Liver (tissue), 9 donors: ENCODE data around the gene LRP3. TPM values are rescaled to one million over a fixed set of nuclear protein-coding genes. Genes with fewer than 3 reads are reported as not detected.

ENCODE experiments used
- DNase-seq: peaks from one replicate; pipeline ENCODE4 v3.0.0-alpha.2; 2017; ENCODE audit warnings: low spot score
- H3K27ac ChIP-seq, 2 donors: one replicate each; pipeline ENCODE4 v1.7.0; 2013; ENCODE audit warnings: inconsistent platforms in 2 of 2, low read length in 2 of 2, control low read depth in 1 of 2, low read depth in 1 of 2, mild to moderate bottlenecking in 1 of 2
- H3K27me3 ChIP-seq, 4 donors: one replicate each; pipeline versions ENCODE4 v1.6.1 to v1.7.0; 2013; ENCODE audit warnings: low read length in 3 of 4, inconsistent platforms in 1 of 4, mild to moderate bottlenecking in 1 of 4, moderate library complexity in 1 of 4; ENCODE audit not compliant: control insufficient read depth in 4 of 4, insufficient read depth in 4 of 4
- H3K36me3 ChIP-seq, 4 donors: one replicate each; pipeline versions ENCODE4 v1.6.1 to v1.7.0; 2013; ENCODE audit warnings: low read length in 3 of 4, mild to moderate bottlenecking in 3 of 4, low read depth in 1 of 4, moderate library complexity in 1 of 4; ENCODE audit not compliant: control insufficient read depth in 4 of 4, insufficient read depth in 3 of 4
- H3K4me1 ChIP-seq, 4 donors: one replicate each; pipeline versions ENCODE4 v1.6.1 to v1.7.0; 2013; ENCODE audit warnings: low read length in 3 of 4, mild to moderate bottlenecking in 3 of 4, moderate library complexity in 1 of 4; ENCODE audit not compliant: control insufficient read depth in 4 of 4, insufficient read depth in 4 of 4
- H3K4me3 ChIP-seq, 3 donors: one replicate each; pipeline versions ENCODE4 v1.6.1 to v1.7.0; 2013; ENCODE audit warnings: low read length in 3 of 3, control low read depth in 1 of 3, low read depth in 1 of 3, mild to moderate bottlenecking in 1 of 3
- H3K9ac ChIP-seq, 2 donors: one replicate each; pipeline ENCODE4 v1.7.0; 2013; ENCODE audit warnings: low read length in 2 of 2, mild to moderate bottlenecking in 2 of 2, moderate library complexity in 2 of 2, control low read depth in 1 of 2, low read depth in 1 of 2
- H3K9me3 ChIP-seq, 4 donors: one replicate each; pipeline versions ENCODE4 v1.6.1 to v1.7.0; 2013; ENCODE audit warnings: low read length in 3 of 4; ENCODE audit not compliant: control insufficient read depth in 4 of 4
- CTCF ChIP-seq: fragments of 150-350 bp; IDR thresholded peaks from 2 replicates; pipeline ENCODE4 v1.5.1; 2017; ENCODE audit warnings: improper control_type of control experiment, low read depth, low read length; ENCODE audit not compliant: missing input control
- EGR1 ChIP-seq, 2 donors: IDR thresholded peaks; 2 replicates each; pipeline ENCODE4 v1.6.1; 2016 to 2018; ENCODE audit warnings: antibody characterized with exemption in 2 of 2, low read depth in 2 of 2
- GABPA ChIP-seq, 2 donors: IDR thresholded peaks in 1 of 2; conservative IDR thresholded peaks in 1 of 2; 2 replicates each; pipeline ENCODE4 v1.6.1; 2016; ENCODE audit warnings: antibody characterized with exemption in 2 of 2, mild to moderate bottlenecking in 1 of 2, moderate library complexity in 1 of 2
- RAD21 ChIP-seq, 2 donors: IDR thresholded peaks; 2 replicates each; pipeline ENCODE4 v1.6.1; 2016; ENCODE audit warnings: antibody characterized with exemption in 2 of 2, mild to moderate bottlenecking in 2 of 2
- RXRA ChIP-seq, 2 donors: IDR thresholded peaks; 2 replicates each; pipeline ENCODE4 v1.6.1; 2017 to 2018; ENCODE audit warnings: antibody characterized with exemption in 2 of 2, mild to moderate bottlenecking in 1 of 2
- SP1 ChIP-seq: IDR thresholded peaks from 2 replicates; pipeline ENCODE4 v1.6.1; 2018; ENCODE audit warnings: antibody characterized with exemption, mild to moderate bottlenecking
- YY1 ChIP-seq: IDR thresholded peaks from 2 replicates; pipeline ENCODE4 v1.6.1; 2016; ENCODE audit warnings: antibody characterized with exemption, mild to moderate bottlenecking
- WGBS: extraction: QIAGEN DNeasy Blood & Tissue Kit; methylation state at CpG from one replicate; pipeline ENCODE4 v1.1.7; 2013; 5-methylcytosine and 5-hydroxymethylcytosine counted together
- polyA plus RNA-seq, 2 donors: library from polyadenylated mRNA; stranded (reverse) in 1 of 2; unstranded in 1 of 2; fragments of 200-250 nt in 1 of 2; fragments of >200 nt in 1 of 2; fragmentation: Nextera tagmentation in 1 of 2; extraction: Ambion mirVana in 1 of 2; gene quantifications; one replicate each; pipeline versions ENCODE4 v1.2.1 to v1.2.3, GENCODE V29; 2013 to 2015
- total RNA-seq, 2 donors: library from RNA; depleted of rRNA; stranded (reverse); fragments of >200 nt; gene quantifications; one replicate each; pipeline ENCODE4 v1.2.3, GENCODE V29; 2014
- TF ChIP-seq, protein P1 (sequence below): IDR thresholded peaks from 2 replicates; pipeline ENCODE4 v1.6.1; 2016; ENCODE audit warnings: antibody characterized with exemption
- TF ChIP-seq, protein P2 (sequence below): IDR thresholded peaks from 2 replicates; pipeline ENCODE4 v1.6.1; 2016; ENCODE audit warnings: antibody characterized with exemption, mild to moderate bottlenecking
- donor health status: healthy.
- donor health status: healthy.
- donor health status: healthy.
- donor health status: healthy.
- donor health status: healthy.

Gene LRP3
- total and polyA plus RNA-seq, 4 donors = 2.5 to 42.3 (median 15.4) TPM

DNA sequence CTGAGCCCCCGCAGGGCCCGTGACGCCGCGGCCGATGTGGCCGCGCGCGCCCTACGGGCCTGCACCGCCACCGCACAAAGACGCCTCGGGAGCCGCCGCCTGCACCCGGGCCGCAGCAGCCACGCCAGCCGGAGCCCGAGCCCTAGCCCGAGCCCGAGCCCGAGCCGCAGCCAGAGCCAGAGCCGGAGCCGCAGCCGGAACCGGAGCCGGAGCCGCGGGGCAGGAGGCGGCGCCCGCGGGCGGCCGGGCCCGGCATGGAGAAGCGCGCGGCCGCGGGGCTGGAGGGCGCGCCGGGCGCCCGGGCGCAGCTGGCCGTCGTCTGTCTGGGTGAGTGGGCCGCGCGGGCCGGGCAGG is 379 bp downstream of the LRP3 start:
- DNase-seq = no peak
- Histone ChIP-seq H3K4me3 (peak overlapping the region; percentile 11 to 88 (median 68)), H3K9me3 (no peaks in the 10 kb centered on the region), H3K27ac (peak overlapping the region; percentile 78 to 86), H3K9ac (no peak overlapping the region), H3K27me3 (no peaks in the 10 kb centered on the region), H3K36me3 (peaks cover 0 to 15% (median 4%) of the 10 kb centered on the region in 4 donors), H3K4me1 (peaks cover 7 to 16% (median 10%) of the 10 kb centered on the region in 4 donors)
- under 1% methylated on average over 57 of the region's 57 CpGs for WGBS
- TF ChIP-seq, protein P1, sequence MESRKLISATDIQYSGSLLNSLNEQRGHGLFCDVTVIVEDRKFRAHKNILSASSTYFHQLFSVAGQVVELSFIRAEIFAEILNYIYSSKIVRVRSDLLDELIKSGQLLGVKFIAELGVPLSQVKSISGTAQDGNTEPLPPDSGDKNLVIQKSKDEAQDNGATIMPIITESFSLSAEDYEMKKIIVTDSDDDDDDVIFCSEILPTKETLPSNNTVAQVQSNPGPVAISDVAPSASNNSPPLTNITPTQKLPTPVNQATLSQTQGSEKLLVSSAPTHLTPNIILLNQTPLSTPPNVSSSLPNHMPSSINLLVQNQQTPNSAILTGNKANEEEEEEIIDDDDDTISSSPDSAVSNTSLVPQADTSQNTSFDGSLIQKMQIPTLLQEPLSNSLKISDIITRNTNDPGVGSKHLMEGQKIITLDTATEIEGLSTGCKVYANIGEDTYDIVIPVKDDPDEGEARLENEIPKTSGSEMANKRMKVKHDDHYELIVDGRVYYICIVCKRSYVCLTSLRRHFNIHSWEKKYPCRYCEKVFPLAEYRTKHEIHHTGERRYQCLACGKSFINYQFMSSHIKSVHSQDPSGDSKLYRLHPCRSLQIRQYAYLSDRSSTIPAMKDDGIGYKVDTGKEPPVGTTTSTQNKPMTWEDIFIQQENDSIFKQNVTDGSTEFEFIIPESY = no peak
- no peak for TF ChIP-seq EGR1 (IDR thresholded peaks at IDR 0.05; ENCODE audit: low read depth in 2 of 2)
- no peak for TF ChIP-seq YY1
- TF ChIP-seq, protein P2, sequence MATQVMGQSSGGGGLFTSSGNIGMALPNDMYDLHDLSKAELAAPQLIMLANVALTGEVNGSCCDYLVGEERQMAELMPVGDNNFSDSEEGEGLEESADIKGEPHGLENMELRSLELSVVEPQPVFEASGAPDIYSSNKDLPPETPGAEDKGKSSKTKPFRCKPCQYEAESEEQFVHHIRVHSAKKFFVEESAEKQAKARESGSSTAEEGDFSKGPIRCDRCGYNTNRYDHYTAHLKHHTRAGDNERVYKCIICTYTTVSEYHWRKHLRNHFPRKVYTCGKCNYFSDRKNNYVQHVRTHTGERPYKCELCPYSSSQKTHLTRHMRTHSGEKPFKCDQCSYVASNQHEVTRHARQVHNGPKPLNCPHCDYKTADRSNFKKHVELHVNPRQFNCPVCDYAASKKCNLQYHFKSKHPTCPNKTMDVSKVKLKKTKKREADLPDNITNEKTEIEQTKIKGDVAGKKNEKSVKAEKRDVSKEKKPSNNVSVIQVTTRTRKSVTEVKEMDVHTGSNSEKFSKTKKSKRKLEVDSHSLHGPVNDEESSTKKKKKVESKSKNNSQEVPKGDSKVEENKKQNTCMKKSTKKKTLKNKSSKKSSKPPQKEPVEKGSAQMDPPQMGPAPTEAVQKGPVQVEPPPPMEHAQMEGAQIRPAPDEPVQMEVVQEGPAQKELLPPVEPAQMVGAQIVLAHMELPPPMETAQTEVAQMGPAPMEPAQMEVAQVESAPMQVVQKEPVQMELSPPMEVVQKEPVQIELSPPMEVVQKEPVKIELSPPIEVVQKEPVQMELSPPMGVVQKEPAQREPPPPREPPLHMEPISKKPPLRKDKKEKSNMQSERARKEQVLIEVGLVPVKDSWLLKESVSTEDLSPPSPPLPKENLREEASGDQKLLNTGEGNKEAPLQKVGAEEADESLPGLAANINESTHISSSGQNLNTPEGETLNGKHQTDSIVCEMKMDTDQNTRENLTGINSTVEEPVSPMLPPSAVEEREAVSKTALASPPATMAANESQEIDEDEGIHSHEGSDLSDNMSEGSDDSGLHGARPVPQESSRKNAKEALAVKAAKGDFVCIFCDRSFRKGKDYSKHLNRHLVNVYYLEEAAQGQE = no peak
- no peak for TF ChIP-seq CTCF
- no peak for TF ChIP-seq GABPA (IDR thresholded peaks at IDR 0.05 in 1 of 2, conservative IDR thresholded peaks at IDR 0.05 in 1 of 2)
- no peak for TF ChIP-seq RAD21 (IDR thresholded peaks at IDR 0.05)

DNA sequence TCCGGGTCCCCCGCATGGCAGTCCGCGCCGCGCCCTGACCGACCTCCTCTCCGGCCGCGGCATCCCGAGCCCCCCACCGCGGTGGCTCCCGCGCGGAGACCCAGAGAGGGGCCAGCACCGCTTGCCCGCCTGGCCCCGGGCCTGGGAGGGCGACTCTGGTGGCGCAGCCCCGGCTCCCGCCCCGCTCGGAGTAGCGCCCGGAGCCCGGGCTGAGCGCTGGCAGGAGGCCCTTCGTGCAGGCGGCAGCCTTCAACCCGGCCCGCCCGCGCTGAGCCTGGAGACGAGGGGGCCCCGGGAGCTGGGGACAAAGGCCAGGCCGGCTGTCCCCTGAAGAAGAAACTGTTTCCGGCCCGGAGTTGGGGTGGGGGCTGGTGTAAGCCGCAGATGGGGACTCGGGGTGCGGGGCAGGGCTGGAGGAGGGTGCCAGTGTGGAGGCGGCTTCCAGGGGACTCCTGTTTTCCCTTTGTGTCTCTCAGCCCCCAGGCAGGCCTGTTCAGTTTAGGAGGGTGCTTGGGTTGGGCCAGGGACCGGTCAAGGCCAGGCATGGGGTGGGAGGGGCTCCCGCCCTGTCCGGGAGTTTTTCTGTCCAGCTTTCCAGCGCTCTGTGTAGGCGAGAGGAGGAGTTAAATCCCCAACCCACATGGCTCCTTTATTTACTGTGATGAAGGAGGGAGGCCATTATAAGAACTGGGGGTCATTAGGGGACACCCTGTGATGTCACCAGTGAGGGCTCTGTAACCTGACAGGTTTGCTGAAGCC is 935 bp downstream of the LRP3 start:
- no peak overlapping the region for H3K9ac ChIP-seq
- H3K9me3 ChIP-seq = no peaks in the 10 kb centered on the region
- H3K27me3 ChIP-seq = no peaks in the 10 kb centered on the region
- peak in 1 of 2 donors; percentile 68 for TF ChIP-seq RXRA (IDR thresholded peaks at IDR 0.05)
- peak; percentile 40 for TF ChIP-seq SP1
- TF ChIP-seq, protein P2 = peak; percentile 73
- no peak for TF ChIP-seq GABPA (IDR thresholded peaks at IDR 0.05 in 1 of 2, conservative IDR thresholded peaks at IDR 0.05 in 1 of 2)
- H3K27ac ChIP-seq = peak overlapping the region; percentile 78 to 86
- peaks cover 0 to 15% (median 4%) of the 10 kb centered on the region in 4 donors for H3K36me3 ChIP-seq
- 2% methylated on average over 49 of the region's 49 CpGs for WGBS
- DNase-seq = peak; percentile 39
- peak overlapping the region; percentile 11 to 88 (median 68) for H3K4me3 ChIP-seq
- H3K4me1 ChIP-seq = peaks cover 7 to 16% (median 10%) of the 10 kb centered on the region in 4 donors
